Myocyte (in vitro differentiated cells): Measurements from ENCODE around the gene TMEM254. TPM values are rescaled to one million over a fixed set of nuclear protein-coding genes. Genes with fewer than 3 reads are reported as not detected.
"Not testable (repeated sequence)": the region's sequence is repeated elsewhere in the genome, so short reads cannot be mapped to it uniquely, and the experiment has no call there.

Source experiments
- DNase-seq: peaks from one replicate; pipeline ENCODE4 v3.0.0-alpha.2; 2012; ENCODE audit warnings: low read depth
- total RNA-seq: library from RNA; depleted of rRNA; stranded (reverse); fragments of >200 nt; gene quantifications from 2 replicates; pipeline ENCODE4 v1.2.3, GENCODE V29; 2014

Gene TMEM254
- total RNA-seq, 1 donor from 2014 or later, result 7.4 TPM

DNA sequence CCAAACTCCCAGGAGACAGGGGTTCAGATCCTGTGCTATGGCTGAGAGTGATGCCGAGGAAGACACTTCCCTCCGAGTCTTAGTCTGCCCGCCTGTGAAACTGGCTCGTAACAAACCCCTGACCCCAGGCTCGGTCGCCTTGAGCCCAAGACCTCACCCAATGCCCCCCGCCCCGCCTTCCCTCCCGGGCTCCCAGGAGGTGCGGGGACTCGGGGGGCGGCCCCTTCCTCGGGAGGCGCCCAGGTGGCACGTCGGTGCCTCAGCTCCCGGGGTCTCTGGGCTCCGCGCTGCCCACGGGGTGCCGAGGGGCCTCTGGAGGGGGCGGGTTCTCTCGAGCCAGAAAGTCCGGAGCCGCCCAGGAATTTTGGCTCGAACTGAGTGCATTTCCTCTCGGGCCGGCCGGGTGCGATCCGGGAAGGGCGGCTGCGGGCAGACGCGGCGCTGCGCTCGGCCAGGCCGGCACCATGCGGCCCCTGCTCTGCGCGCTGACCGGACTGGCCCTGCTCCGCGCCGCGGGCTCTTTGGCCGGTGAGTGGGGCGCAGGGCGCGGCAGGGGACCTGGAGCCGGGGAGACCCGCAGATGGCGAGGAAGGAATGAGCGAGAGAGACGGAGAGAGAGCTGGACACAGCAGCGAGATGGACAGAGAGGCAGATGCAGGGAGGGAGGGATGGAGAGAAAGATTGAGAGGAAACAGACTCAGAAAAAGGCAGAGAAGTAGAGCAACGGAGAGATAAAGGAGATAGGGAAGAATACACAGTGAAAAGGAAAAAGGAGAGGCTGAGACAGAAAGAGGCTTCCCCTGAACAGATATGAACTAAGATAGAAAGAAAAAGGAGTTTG, 54.1 kb downstream of the TMEM254 start, which contains the start of gene PLAC9:
Gene PLAC9 (plus strand): TSS at position 432 of the 841 bp plus-strand sequence. CDS start 33 bp downstream, at position 465.
- no peak for DNase-seq

GRCh38 chr10:80133206-80133605, 54.7 kb downstream of the TMEM254 start:
- DNase-seq, result no peak

- DNase-seq, result not testable (repeated sequence)
These were observed 55.2 kb downstream of the TMEM254 start for GRCh38 chr10:80133687-80134086.

DNA sequence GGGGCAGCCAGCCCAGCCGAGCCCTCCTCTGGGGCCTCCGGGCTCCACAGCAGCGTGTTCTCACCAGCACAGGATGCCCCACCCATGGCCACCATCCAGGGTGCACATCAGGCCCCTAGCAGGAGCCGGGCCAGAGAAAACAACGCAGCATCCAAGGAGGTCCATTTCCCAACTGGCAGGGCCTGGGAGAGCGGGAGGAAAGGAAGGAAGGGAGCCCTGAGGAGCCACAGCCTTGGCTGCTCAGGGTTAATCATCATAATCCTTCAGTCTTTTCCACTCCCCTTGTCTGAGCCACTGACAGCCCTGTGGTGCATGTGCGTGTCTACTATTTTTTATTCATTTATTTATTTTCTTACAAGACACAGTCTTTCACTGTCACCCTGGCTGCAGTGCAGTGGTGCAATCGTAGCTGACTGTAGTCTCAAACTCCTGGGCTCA, 57.7 kb downstream of the TMEM254 start:
- peak; percentile 47 for DNase-seq

GRCh38 chr10:80137031-80137862, 58.8 kb downstream of the TMEM254 start:
- DNase-seq, result peak; percentile 48

DNA sequence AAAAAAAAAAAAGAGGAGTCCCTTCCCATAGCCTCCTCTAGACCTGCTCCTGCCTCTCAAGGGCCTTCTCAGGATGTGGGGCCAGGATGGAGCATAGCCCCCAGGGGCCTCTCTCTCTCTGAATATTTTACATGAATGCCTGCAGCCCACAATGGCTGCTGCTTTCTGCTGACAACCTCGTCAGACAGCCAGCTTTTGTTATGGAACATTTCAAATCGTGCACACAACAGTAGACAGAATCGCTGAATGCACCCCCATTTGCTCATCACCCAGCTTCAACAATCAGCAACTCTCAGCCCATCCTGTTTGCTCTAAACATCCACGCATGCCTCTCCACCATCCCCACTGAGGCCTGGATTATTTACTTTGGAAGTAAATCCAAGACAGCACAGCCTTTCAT, 59.5 kb downstream of the TMEM254 start:
- no peak for DNase-seq

DNA sequence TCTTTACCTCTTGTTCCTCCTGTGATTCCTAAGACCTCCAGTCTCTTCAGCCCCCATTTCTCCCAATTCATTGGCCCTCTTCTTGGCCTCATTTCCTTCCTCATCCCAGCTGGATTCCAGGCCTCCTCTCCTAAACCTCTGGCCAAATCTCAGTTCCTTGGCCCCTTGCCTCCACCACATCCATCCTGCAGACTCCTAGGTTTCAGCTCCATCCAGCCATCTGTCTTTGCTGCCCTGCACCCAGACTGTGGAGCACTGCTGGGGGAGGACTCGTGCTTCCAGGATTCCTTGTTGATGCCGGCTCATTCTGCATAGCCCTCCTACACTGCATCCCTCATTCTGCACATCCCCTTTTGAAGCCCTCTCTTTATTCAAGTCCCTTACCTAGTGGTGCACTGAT, 60.8 kb downstream of the TMEM254 start:
- no peak for DNase-seq

DNA sequence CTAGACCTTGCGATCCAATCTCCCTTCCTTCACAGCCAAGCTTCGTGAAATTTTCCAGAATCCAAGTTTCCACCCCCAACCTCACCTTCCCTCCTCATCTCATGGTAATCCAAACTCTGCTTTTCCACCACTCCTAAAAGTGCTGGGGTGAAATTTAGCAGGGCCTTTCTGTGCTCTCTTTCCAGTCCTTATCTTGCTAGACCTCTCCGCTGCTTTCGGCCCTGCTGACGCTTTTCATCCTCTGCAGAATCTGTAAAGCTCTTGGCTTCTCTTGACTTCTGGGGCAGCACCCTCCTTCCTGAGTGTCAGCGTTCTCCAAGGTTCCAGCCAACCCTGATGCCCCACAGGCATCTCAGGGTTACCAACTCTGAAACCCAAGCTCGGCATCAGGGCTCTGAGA, 61.8 kb downstream of the TMEM254 start:
- no peak for DNase-seq

DNA sequence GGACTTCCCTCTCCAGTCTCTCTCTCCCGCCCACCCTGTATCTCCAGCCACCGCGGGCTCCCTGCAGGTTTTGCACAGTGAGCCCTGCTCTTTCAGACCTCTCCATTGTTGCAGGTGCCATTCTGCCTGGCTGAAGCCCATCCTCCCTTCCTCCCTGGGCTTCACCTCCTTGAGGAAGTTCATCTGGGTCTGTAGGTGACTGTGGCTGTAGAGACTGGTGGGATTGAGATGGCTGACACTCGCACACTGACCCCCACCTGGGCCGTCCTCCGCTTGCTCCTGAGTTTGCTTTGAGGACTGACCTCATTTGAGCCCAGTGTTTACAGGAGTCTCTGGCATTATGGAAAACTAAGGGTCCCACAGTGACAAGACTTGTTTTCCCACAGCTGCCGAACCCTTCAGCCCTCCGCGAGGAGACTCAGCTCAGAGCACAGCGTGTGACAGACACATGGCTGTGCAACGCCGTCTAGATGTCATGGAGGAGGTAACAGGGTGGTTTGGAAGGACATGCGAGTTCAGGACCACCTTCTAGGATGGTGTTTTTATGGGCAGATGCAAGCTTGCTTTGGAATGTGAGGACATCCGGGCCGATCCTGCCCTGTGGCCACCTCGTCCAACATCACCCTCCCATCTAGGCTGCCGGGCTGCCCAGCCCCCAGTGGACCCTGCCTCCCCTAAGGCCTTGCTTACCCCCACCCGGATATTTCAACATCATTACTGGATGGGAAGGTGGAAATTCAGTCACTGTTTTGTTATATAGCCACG, 63.4 kb downstream of the TMEM254 start:
- DNase-seq, result no peak

Other genes with a start within 250 kb of the TMEM254 start
- gene SFTPD, start 129.6 kb upstream of the TMEM254 start, total RNA-seq, result not detected in 2 replicates
- 0.43 TPM in 1 of 2 replicates, not detected in the other for gene PLAC9, start 54.1 kb downstream of the TMEM254 start, total RNA-seq
- 219 and 266 TPM in 2 replicates for gene ANXA11, start 126.9 kb downstream of the TMEM254 start, total RNA-seq
- gene MAT1A, start 211.0 kb downstream of the TMEM254 start, total RNA-seq, result 0.11 TPM in 1 of 2 replicates, not detected in the other